GM23338 (cell line): Measurements from ENCODE around the gene LRRC30. TPM values are rescaled to one million over a fixed set of nuclear protein-coding genes. Genes with fewer than 3 reads are reported as not detected.

ENCODE experiments used
- ATAC-seq: fragments of 200-7000 bp; cut with Tn5 transposase; 3 replicates; pipeline ENCODE4 v1.9.1; 2020
- DNase-seq: peaks from one replicate; pipeline ENCODE4 v3.0.0-alpha.2; 2015; ENCODE audit warnings: low spot score
- H2AFZ ChIP-seq: fragments of 200-600 bp; sonication (generic); 2 replicates; pipeline ENCODE4 v1.8.0; 2016; ENCODE audit warnings: antibody characterized with exemption, mild to moderate bottlenecking, moderate library complexity
- H3F3A ChIP-seq: fragments of 200-600 bp; sonication (generic); replicated peaks from 2 replicates; pipeline ENCODE4 v1.8.0; 2017; ENCODE audit warnings: antibody characterized with exemption, mixed run types, low read depth
- H3K27ac ChIP-seq: fragments of 200-600 bp; sonication (generic); 2 replicates; pipeline ENCODE4 v1.6.1; 2016; ENCODE audit warnings: low read depth
- H3K27me3 ChIP-seq: fragments of 200-600 bp; sonication (generic); 2 replicates; pipeline ENCODE4 v1.8.0; 2016; ENCODE audit warnings: mild to moderate bottlenecking, mixed run types, moderate library complexity; ENCODE audit not compliant: insufficient read depth
- H3K36me3 ChIP-seq: fragments of 200-600 bp; sonication (generic); 2 replicates; pipeline ENCODE4 v1.8.0; 2016; ENCODE audit warnings: mild to moderate bottlenecking; ENCODE audit not compliant: insufficient read depth
- H3K4me1 ChIP-seq: fragments of 200-600 bp; sonication (generic); 2 replicates; pipeline ENCODE4 v1.8.0; 2016; ENCODE audit warnings: mild to moderate bottlenecking, moderate library complexity; ENCODE audit not compliant: insufficient read depth
- H3K4me2 ChIP-seq: fragments of 200-600 bp; sonication (generic); 2 replicates; pipeline ENCODE4 v1.7.1; 2017; ENCODE audit warnings: mixed run types
- H3K4me3 ChIP-seq: fragments of 200-600 bp; sonication (generic); 2 replicates; pipeline ENCODE4 v1.6.1; 2016; ENCODE audit warnings: mixed run types
- H3K79me2 ChIP-seq: fragments of 200-600 bp; sonication (generic); replicated peaks from 2 replicates; pipeline ENCODE4 v1.8.0; 2017; ENCODE audit warnings: mild to moderate bottlenecking; ENCODE audit not compliant: insufficient read depth
- H3K9me2 ChIP-seq: fragments of 200-600 bp; sonication (generic); 2 replicates; pipeline ENCODE4 v1.8.0; 2017; ENCODE audit not compliant: insufficient read depth
- H4K20me1 ChIP-seq: fragments of 200-600 bp; sonication (generic); replicated peaks from 2 replicates; pipeline ENCODE4 v1.8.0; 2017; ENCODE audit warnings: mild to moderate bottlenecking; ENCODE audit not compliant: insufficient read depth
- H3K27ac Mint-ChIP-seq: 2 replicates; pipeline ENCODE4 v1.8.0; 2020; ENCODE audit warnings: inconsistent platforms, mild to moderate bottlenecking, moderate library complexity, mixed read lengths
- H3K27me3 Mint-ChIP-seq: 3 replicates; pipeline ENCODE4 v1.8.0; 2022; ENCODE audit warnings: low read depth, mild to moderate bottlenecking, moderate library complexity, mixed read lengths, inconsistent platforms; ENCODE audit not compliant: insufficient read depth, poor library complexity
- H3K36me3 Mint-ChIP-seq: 3 replicates; pipeline ENCODE4 v1.8.0; 2021; ENCODE audit warnings: low read depth, mild to moderate bottlenecking, inconsistent platforms, moderate library complexity, mixed read lengths
- H3K4me1 Mint-ChIP-seq: 3 replicates; pipeline ENCODE4 v1.8.0; 2020; ENCODE audit warnings: mild to moderate bottlenecking, inconsistent platforms, mixed read lengths
- H3K4me3 Mint-ChIP-seq: 3 replicates; pipeline ENCODE4 v1.8.0; 2021; ENCODE audit warnings: moderate library complexity, mild to moderate bottlenecking, inconsistent platforms, mixed read lengths
- H3K9me3 Mint-ChIP-seq: 3 replicates; pipeline ENCODE4 v1.8.0; 2020; ENCODE audit warnings: moderate library complexity, mild to moderate bottlenecking, inconsistent platforms, mixed read lengths
- EZH2 ChIP-seq: fragments of 200-600 bp; sonication (generic); IDR thresholded peaks from one replicate; pipeline ENCODE4 v1.8.0; 2017; ENCODE audit warnings: antibody characterized with exemption, mild to moderate bottlenecking, low read depth; ENCODE audit not compliant: unreplicated experiment
- NANOG ChIP-seq: IDR thresholded peaks from 2 replicates; pipeline ENCODE4 v1.6.1; 2016; ENCODE audit warnings: antibody characterized with exemption, borderline replicate concordance
- POLR2AphosphoS5 ChIP-seq: IDR thresholded peaks from 2 replicates; pipeline ENCODE4 v1.6.1; 2016; ENCODE audit warnings: antibody characterized with exemption, low read depth
- STAT1 ChIP-seq: IDR thresholded peaks from one replicate; pipeline ENCODE4 v1.6.1; 2016; ENCODE audit warnings: antibody characterized with exemption; ENCODE audit not compliant: unreplicated experiment
- ZNF331 ChIP-seq: fragments of 250-450 bp; sonication (Bioruptor Pico); IDR thresholded peaks from 2 replicates; pipeline ENCODE4 v1.5.0; 2020; ENCODE audit warnings: low read depth, mild to moderate bottlenecking, moderate library complexity
- polyA plus RNA-seq: library from polyadenylated mRNA; unstranded; fragments of >200 nt; fragmentation: Nextera tagmentation; extraction: Ambion mirVana; gene quantifications from 2 replicates; pipeline ENCODE4 v1.2.1, GENCODE V29; 2016
- total RNA-seq: library from RNA; depleted of rRNA; stranded (reverse); fragments of >200 nt; shearing (Covaris generic); gene quantifications from 2 replicates; pipeline ENCODE4 v1.2.3, GENCODE V29; 2014
- TF ChIP-seq, protein P1 (sequence below): IDR thresholded peaks from 2 replicates; pipeline ENCODE4 v1.6.1; 2016; ENCODE audit warnings: antibody characterized with exemption
- TF ChIP-seq, protein P2 (sequence below), 2 experiments: fragments of 200-600 bp in 1 of 2; sonication (generic) in 1 of 2; conservative IDR thresholded peaks; 2 replicates each; pipeline versions ENCODE4 v1.5.1 to v1.6.1; 2016 to 2017; ENCODE audit warnings: antibody characterized with exemption in 2 of 2, low read depth in 2 of 2, mild to moderate bottlenecking in 2 of 2, moderate library complexity in 1 of 2
- TF ChIP-seq, protein P3 (sequence below): IDR thresholded peaks from one replicate; pipeline ENCODE4 v1.6.1; 2018; ENCODE audit warnings: antibody characterized with exemption; ENCODE audit not compliant: unreplicated experiment

Gene LRRC30
- total and polyA plus RNA-seq, 2 experiments from 2014 or later: not detected

DNA sequence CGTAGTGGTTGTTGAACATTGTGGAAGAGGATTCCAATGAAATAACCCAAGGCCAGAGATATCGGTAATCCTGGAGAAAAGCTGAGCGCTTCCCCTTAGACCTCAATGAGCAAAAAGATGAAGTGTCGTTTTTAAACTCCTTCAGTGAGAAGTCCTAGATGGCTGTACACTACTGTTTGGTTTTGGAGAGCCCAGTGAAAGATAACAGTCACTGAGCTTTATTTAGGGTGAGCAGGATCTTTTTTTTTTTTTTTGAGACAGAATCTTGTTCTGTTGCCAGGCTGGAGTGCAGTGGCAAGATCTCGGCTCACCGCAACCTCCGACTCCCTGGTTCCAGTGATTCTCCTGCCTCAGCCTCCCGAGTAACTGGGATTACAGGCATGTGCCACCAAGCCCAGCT lies 24.2 kb downstream of the LRRC30 start (continued):
- TF ChIP-seq, protein P1, sequence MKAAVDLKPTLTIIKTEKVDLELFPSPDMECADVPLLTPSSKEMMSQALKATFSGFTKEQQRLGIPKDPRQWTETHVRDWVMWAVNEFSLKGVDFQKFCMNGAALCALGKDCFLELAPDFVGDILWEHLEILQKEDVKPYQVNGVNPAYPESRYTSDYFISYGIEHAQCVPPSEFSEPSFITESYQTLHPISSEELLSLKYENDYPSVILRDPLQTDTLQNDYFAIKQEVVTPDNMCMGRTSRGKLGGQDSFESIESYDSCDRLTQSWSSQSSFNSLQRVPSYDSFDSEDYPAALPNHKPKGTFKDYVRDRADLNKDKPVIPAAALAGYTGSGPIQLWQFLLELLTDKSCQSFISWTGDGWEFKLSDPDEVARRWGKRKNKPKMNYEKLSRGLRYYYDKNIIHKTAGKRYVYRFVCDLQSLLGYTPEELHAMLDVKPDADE: no peak
- TF ChIP-seq ZNF331: no peak
- TF ChIP-seq NANOG: no peak
- no peak for TF ChIP-seq POLR2AphosphoS5

GRCh38 chr18:7255643-7256042 lies 24.8 kb downstream of the LRRC30 start:
- Histone ChIP-seq H3F3A (no peaks in the 10 kb centered on the region), H3K79me2 (no peaks in the 10 kb centered on the region), H3K4me3 (no peak overlapping the region), H3K9me2 (no peaks in the 10 kb centered on the region), H4K20me1 (no peaks in the 10 kb centered on the region), H2AFZ (no peak overlapping the region), H3K27ac (no peak overlapping the region), H3K36me3 (no peaks in the 10 kb centered on the region), H3K4me1 (no peaks in the 10 kb centered on the region), H3K4me2 (no peak overlapping the region), H3K27me3 (no peaks in the 10 kb centered on the region)
- TF ChIP-seq, protein P2, sequence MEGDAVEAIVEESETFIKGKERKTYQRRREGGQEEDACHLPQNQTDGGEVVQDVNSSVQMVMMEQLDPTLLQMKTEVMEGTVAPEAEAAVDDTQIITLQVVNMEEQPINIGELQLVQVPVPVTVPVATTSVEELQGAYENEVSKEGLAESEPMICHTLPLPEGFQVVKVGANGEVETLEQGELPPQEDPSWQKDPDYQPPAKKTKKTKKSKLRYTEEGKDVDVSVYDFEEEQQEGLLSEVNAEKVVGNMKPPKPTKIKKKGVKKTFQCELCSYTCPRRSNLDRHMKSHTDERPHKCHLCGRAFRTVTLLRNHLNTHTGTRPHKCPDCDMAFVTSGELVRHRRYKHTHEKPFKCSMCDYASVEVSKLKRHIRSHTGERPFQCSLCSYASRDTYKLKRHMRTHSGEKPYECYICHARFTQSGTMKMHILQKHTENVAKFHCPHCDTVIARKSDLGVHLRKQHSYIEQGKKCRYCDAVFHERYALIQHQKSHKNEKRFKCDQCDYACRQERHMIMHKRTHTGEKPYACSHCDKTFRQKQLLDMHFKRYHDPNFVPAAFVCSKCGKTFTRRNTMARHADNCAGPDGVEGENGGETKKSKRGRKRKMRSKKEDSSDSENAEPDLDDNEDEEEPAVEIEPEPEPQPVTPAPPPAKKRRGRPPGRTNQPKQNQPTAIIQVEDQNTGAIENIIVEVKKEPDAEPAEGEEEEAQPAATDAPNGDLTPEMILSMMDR (conservative IDR thresholded peaks at IDR 0.05; ENCODE audit: low read depth in 2 of 2): no peak
- no peak for TF ChIP-seq EZH2
- TF ChIP-seq STAT1: no peak
- no peak for TF ChIP-seq ZNF331
- TF ChIP-seq, protein P3, sequence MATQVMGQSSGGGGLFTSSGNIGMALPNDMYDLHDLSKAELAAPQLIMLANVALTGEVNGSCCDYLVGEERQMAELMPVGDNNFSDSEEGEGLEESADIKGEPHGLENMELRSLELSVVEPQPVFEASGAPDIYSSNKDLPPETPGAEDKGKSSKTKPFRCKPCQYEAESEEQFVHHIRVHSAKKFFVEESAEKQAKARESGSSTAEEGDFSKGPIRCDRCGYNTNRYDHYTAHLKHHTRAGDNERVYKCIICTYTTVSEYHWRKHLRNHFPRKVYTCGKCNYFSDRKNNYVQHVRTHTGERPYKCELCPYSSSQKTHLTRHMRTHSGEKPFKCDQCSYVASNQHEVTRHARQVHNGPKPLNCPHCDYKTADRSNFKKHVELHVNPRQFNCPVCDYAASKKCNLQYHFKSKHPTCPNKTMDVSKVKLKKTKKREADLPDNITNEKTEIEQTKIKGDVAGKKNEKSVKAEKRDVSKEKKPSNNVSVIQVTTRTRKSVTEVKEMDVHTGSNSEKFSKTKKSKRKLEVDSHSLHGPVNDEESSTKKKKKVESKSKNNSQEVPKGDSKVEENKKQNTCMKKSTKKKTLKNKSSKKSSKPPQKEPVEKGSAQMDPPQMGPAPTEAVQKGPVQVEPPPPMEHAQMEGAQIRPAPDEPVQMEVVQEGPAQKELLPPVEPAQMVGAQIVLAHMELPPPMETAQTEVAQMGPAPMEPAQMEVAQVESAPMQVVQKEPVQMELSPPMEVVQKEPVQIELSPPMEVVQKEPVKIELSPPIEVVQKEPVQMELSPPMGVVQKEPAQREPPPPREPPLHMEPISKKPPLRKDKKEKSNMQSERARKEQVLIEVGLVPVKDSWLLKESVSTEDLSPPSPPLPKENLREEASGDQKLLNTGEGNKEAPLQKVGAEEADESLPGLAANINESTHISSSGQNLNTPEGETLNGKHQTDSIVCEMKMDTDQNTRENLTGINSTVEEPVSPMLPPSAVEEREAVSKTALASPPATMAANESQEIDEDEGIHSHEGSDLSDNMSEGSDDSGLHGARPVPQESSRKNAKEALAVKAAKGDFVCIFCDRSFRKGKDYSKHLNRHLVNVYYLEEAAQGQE: no peak
- H3K4me1 Mint-ChIP-seq: peaks cover 4% of the 10 kb centered on the region
- no peak overlapping the region for H3K27ac Mint-ChIP-seq
- H3K9me3 Mint-ChIP-seq: no peaks in the 10 kb centered on the region
- peaks cover 4% of the 10 kb centered on the region; the same call in 1 of the 3 replicates for H3K36me3 Mint-ChIP-seq
- peaks cover 1% of the 10 kb centered on the region for H3K27me3 Mint-ChIP-seq
- no peak overlapping the region for H3K4me3 Mint-ChIP-seq
- DNase-seq (no peak), ATAC-seq (no peak)
